K562 (cell line): ENCODE data around the gene CRLF1. TPM values are rescaled to one million over a fixed set of nuclear protein-coding genes. Genes with fewer than 3 reads are reported as not detected.

ENCODE experiments used
- POLR2G ChIP-seq: fragments of 200-400 bp; formaldehyde crosslinking; IDR thresholded peaks from 2 replicates; pipeline ENCODE4 v1.6.1; 2017; ENCODE audit warnings: low read depth, mild to moderate bottlenecking, antibody characterized with exemption, low read length, moderate library complexity
- ZBTB11 ChIP-seq, 3 experiments: fragments of 200-800 bp in 1 of 3; fragments of 250-450 bp in 1 of 3; fragments of 450-650 bp in 1 of 3; sonication (Bioruptor Pico) in 1 of 3; sonication (Bioruptor generic) in 1 of 3; formaldehyde crosslinking in 1 of 3; IDR thresholded peaks; 2 replicates each; pipeline versions ENCODE4 v1.6.1 to v1.8.0; 2016 to 2022; ENCODE audit warnings: mild to moderate bottlenecking in 2 of 3, missing genetic modification characterization in 2 of 3, missing compliant biosample characterization in 1 of 3, moderate library complexity in 1 of 3
- polyA plus RNA-seq, 8 experiments: library from polyadenylated mRNA; depleted of rRNA in 4 of 8; stranded (reverse) in 5 of 8; unstranded in 3 of 8; fragments of >200 nt; fragmentation: Nextera tagmentation in 2 of 8; fragmentation: Illumina TruSeq in 1 of 8; extraction: Ambion mirVana in 2 of 8; extraction: Trizol in 1 of 8; gene quantifications; 2 replicates each; pipeline versions ENCODE4 v1.2.1 to v1.2.3, GENCODE V29; 2011 to 2014; ENCODE audit warnings: inconsistent platforms in 1 of 8, missing spikeins in 1 of 8
- total RNA-seq, 7 experiments: library from RNA; depleted of rRNA in 6 of 7; stranded (reverse); fragments of >200 nt in 6 of 7; fragmentation: Illumina TruSeq in 2 of 7; extraction: Trizol in 2 of 7; gene quantifications; 2 replicates each; pipeline versions ENCODE4 v1.2.1 to v1.2.3, GENCODE V29; 2011 to 2021; ENCODE audit warnings: low replicate concordance in 1 of 7
- TF ChIP-seq, protein P1 (sequence below): fragments of 200-600 bp; sonication (generic); IDR thresholded peaks from one replicate; pipeline ENCODE4 v1.6.1; 2012; ENCODE audit warnings: mild to moderate bottlenecking, low read depth, low read length, inconsistent platforms

Gene CRLF1
- total and polyA plus RNA-seq, 9 of the 15 experiments (the other 6 are each of a cell fraction or from before 2014, with no cell fraction given), result 0.85 to 3.6 (median 1.7) TPM

DNA sequence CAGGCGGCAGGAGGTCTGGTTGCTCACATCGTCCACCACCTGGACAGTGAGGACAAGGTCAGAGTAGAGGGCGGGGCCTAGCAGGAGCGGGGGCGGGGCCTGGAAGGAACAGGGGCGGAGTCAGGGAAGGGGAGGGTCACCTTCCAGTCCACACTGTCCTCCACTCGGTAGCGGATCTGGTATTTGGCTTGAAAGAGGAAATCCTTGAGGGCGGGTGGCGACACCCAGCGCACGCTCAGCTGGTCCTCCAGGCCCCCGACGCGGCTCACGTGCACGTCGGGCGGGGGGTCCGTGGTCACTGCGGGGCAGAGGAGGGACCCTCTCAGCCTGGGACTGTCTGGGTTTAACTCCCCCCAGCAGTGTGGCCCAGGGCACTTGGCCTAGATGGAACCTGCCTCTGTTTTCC is 9.8 kb downstream of the CRLF1 start (continued):
- TF ChIP-seq, protein P1, sequence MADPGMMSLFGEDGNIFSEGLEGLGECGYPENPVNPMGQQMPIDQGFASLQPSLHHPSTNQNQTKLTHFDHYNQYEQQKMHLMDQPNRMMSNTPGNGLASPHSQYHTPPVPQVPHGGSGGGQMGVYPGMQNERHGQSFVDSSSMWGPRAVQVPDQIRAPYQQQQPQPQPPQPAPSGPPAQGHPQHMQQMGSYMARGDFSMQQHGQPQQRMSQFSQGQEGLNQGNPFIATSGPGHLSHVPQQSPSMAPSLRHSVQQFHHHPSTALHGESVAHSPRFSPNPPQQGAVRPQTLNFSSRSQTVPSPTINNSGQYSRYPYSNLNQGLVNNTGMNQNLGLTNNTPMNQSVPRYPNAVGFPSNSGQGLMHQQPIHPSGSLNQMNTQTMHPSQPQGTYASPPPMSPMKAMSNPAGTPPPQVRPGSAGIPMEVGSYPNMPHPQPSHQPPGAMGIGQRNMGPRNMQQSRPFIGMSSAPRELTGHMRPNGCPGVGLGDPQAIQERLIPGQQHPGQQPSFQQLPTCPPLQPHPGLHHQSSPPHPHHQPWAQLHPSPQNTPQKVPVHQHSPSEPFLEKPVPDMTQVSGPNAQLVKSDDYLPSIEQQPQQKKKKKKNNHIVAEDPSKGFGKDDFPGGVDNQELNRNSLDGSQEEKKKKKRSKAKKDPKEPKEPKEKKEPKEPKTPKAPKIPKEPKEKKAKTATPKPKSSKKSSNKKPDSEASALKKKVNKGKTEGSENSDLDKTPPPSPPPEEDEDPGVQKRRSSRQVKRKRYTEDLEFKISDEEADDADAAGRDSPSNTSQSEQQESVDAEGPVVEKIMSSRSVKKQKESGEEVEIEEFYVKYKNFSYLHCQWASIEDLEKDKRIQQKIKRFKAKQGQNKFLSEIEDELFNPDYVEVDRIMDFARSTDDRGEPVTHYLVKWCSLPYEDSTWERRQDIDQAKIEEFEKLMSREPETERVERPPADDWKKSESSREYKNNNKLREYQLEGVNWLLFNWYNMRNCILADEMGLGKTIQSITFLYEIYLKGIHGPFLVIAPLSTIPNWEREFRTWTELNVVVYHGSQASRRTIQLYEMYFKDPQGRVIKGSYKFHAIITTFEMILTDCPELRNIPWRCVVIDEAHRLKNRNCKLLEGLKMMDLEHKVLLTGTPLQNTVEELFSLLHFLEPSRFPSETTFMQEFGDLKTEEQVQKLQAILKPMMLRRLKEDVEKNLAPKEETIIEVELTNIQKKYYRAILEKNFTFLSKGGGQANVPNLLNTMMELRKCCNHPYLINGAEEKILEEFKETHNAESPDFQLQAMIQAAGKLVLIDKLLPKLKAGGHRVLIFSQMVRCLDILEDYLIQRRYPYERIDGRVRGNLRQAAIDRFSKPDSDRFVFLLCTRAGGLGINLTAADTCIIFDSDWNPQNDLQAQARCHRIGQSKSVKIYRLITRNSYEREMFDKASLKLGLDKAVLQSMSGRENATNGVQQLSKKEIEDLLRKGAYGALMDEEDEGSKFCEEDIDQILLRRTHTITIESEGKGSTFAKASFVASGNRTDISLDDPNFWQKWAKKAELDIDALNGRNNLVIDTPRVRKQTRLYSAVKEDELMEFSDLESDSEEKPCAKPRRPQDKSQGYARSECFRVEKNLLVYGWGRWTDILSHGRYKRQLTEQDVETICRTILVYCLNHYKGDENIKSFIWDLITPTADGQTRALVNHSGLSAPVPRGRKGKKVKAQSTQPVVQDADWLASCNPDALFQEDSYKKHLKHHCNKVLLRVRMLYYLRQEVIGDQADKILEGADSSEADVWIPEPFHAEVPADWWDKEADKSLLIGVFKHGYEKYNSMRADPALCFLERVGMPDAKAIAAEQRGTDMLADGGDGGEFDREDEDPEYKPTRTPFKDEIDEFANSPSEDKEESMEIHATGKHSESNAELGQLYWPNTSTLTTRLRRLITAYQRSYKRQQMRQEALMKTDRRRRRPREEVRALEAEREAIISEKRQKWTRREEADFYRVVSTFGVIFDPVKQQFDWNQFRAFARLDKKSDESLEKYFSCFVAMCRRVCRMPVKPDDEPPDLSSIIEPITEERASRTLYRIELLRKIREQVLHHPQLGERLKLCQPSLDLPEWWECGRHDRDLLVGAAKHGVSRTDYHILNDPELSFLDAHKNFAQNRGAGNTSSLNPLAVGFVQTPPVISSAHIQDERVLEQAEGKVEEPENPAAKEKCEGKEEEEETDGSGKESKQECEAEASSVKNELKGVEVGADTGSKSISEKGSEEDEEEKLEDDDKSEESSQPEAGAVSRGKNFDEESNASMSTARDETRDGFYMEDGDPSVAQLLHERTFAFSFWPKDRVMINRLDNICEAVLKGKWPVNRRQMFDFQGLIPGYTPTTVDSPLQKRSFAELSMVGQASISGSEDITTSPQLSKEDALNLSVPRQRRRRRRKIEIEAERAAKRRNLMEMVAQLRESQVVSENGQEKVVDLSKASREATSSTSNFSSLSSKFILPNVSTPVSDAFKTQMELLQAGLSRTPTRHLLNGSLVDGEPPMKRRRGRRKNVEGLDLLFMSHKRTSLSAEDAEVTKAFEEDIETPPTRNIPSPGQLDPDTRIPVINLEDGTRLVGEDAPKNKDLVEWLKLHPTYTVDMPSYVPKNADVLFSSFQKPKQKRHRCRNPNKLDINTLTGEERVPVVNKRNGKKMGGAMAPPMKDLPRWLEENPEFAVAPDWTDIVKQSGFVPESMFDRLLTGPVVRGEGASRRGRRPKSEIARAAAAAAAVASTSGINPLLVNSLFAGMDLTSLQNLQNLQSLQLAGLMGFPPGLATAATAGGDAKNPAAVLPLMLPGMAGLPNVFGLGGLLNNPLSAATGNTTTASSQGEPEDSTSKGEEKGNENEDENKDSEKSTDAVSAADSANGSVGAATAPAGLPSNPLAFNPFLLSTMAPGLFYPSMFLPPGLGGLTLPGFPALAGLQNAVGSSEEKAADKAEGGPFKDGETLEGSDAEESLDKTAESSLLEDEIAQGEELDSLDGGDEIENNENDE, result no peak
- peak; percentile 83 for TF ChIP-seq POLR2G
- TF ChIP-seq ZBTB11 (CRISPR knock-in tag; IDR thresholded peaks at IDR 0.05), result no peak
